Neural cell (in vitro differentiated cells): Measurements from ENCODE around the gene CYP26B1.

ENCODE experiments used
- EZH2 ChIP-seq: fragments of 200-600, 300-800 bp; shearing (Covaris generic), sonication (generic); IDR thresholded peaks from 2 replicates; pipeline ENCODE4 v1.6.1; 2014; ENCODE audit warnings: antibody characterized with exemption, low read length, borderline replicate concordance, mild to moderate bottlenecking; ENCODE audit not compliant: insufficient read depth, poor library complexity, severe bottlenecking
- TF ChIP-seq, protein P1 (sequence below): fragments of 450-650 bp; IDR thresholded peaks from 2 replicates; pipeline ENCODE4 v1.5.1; 2014; ENCODE audit warnings: antibody characterized with exemption, mild to moderate bottlenecking, moderate library complexity; ENCODE audit not compliant: poor library complexity, severe bottlenecking

DNA sequence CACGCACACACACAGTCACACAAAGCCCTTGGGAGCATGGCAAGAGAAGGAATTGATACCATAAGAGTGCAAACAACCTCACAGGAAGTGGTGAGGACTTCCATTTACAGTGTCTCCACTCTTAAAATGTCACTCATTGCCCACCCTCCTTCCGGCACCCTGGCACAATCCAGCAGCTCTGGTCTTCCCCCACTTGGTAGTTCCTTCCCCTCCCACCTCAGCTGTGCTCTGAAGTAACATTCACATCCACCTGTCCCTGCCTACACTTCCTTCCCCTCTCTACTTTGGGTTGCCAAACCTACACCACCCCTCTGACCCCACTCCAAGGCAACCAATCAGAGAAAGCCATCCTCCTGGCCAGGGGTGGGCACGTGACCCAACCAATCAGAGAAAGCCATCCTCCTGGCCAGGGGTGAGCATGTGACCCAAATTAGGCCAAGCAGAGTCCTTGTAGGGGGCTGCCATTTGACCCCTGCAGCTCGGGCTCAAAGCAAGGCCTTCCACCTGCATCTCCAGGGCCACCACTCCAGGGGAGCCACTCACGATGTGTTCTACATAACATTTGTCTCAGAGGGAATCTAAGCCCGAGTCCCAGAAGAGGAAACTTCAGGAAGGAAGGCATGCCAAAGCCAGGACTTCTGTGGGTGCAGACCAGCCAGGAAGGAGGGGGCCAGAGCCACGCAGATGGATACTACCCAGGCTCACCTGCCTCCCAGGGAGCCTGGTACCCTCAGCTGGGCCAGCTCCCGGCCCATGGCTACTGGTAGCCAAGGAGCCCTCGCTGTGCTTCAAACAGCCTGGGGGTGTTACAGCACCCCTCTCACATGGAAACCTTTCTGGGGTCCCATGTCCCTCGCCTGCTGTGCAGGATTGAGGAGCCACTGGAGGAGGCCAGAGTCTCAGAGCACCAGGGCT, 21.2 kb downstream of the CYP26B1 start:
- TF ChIP-seq, protein P1, sequence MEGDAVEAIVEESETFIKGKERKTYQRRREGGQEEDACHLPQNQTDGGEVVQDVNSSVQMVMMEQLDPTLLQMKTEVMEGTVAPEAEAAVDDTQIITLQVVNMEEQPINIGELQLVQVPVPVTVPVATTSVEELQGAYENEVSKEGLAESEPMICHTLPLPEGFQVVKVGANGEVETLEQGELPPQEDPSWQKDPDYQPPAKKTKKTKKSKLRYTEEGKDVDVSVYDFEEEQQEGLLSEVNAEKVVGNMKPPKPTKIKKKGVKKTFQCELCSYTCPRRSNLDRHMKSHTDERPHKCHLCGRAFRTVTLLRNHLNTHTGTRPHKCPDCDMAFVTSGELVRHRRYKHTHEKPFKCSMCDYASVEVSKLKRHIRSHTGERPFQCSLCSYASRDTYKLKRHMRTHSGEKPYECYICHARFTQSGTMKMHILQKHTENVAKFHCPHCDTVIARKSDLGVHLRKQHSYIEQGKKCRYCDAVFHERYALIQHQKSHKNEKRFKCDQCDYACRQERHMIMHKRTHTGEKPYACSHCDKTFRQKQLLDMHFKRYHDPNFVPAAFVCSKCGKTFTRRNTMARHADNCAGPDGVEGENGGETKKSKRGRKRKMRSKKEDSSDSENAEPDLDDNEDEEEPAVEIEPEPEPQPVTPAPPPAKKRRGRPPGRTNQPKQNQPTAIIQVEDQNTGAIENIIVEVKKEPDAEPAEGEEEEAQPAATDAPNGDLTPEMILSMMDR = no peak
- no peak for TF ChIP-seq EZH2
